Thoracic aorta (tissue), 2 donors: ENCODE measurements around the gene TMEM161B. TPM values are rescaled to one million over a fixed set of nuclear protein-coding genes. Genes with fewer than 3 reads are reported as not detected.

Source experiments
- ATAC-seq: fragments of 150-250 bp; one replicate; pipeline ENCODE4 v1.8.0; 2017; ENCODE audit warnings: low read depth; ENCODE audit not compliant: insufficient number of reproducible peaks, low FRiP score
- DNase-seq: peaks from one replicate; pipeline ENCODE4 v3.0.0-alpha.2; 2020; ENCODE audit warnings: low spot score
- H3K27ac ChIP-seq, 2 donors: fragments of 200-600 bp; sonication (generic); 1 replicate in 1 of 2; 2 replicates in 1 of 2; pipeline ENCODE4 v1.5.1; 2016; ENCODE audit warnings: mild to moderate bottlenecking in 2 of 2, moderate library complexity in 2 of 2
- H3K27me3 ChIP-seq: fragments of 200-600 bp; sonication (generic); replicated peaks from 2 replicates; pipeline ENCODE4 v1.6.0; 2016; ENCODE audit warnings: mild to moderate bottlenecking; ENCODE audit not compliant: insufficient read depth
- H3K36me3 ChIP-seq: fragments of 200-600 bp; sonication (generic); one replicate; pipeline ENCODE4 v1.5.1; 2016
- H3K4me1 ChIP-seq, 2 donors: fragments of 200-600 bp; sonication (generic); 1 replicate in 1 of 2; 2 replicates in 1 of 2; pipeline versions ENCODE4 v1.5.1 to v1.6.0; 2016; ENCODE audit warnings: low read depth in 2 of 2, mild to moderate bottlenecking in 1 of 2; ENCODE audit not compliant: control insufficient read depth in 1 of 2
- H3K4me3 ChIP-seq: fragments of 200-600 bp; sonication (generic); 2 replicates; pipeline ENCODE4 v1.5.1; 2016; ENCODE audit warnings: mild to moderate bottlenecking
- H3K9me3 ChIP-seq: fragments of 200-600 bp; sonication (generic); 2 replicates; pipeline ENCODE4 v1.5.1; 2016
- total RNA-seq, 2 donors: library from RNA; depleted of rRNA; stranded (reverse); fragments of >200 nt; gene quantifications; one replicate each; pipeline versions ENCODE4 v1.1.0 to v1.2.3, GENCODE V29; 2016
- TF ChIP-seq, protein P1 (sequence below): fragments of 200-600 bp; sonication (generic); IDR thresholded peaks from one replicate; pipeline ENCODE4 v1.5.1; 2019; ENCODE audit warnings: antibody characterized with exemption

Gene TMEM161B
- total RNA-seq, result 10 to 100 TPM in 1 of 2 donors, 1 to 10 TPM in 1; 9.7 to 19.5 TPM

GRCh38 chr5:88268385-88269184 lies at the start of gene TMEM161B:
TSS of gene TMEM161B (minus strand) at chr5:88268845. CDS start at chr5:88268723, 122 bp downstream.
- Histone ChIP-seq H3K4me3 (peak within 1 kb of the TSS; percentile 84), H3K4me1 (peaks cover 16 to 31% of the 10 kb centered on the region in 2 donors), H3K27ac (peak within 1 kb of the TSS in 1 of 2 donors; percentile 41), H3K27me3 (no peaks in the 10 kb centered on the region), H3K9me3 (no peaks in the 10 kb centered on the region), H3K36me3 (no peaks in the 10 kb centered on the region)
- peak; percentile 44 for ATAC-seq
- peak; percentile 55 for DNase-seq
- TF ChIP-seq, protein P1, sequence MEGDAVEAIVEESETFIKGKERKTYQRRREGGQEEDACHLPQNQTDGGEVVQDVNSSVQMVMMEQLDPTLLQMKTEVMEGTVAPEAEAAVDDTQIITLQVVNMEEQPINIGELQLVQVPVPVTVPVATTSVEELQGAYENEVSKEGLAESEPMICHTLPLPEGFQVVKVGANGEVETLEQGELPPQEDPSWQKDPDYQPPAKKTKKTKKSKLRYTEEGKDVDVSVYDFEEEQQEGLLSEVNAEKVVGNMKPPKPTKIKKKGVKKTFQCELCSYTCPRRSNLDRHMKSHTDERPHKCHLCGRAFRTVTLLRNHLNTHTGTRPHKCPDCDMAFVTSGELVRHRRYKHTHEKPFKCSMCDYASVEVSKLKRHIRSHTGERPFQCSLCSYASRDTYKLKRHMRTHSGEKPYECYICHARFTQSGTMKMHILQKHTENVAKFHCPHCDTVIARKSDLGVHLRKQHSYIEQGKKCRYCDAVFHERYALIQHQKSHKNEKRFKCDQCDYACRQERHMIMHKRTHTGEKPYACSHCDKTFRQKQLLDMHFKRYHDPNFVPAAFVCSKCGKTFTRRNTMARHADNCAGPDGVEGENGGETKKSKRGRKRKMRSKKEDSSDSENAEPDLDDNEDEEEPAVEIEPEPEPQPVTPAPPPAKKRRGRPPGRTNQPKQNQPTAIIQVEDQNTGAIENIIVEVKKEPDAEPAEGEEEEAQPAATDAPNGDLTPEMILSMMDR, result no peak

- peaks cover 8% of the 10 kb centered on the region for H3K9me3 ChIP-seq
- H3K27me3 ChIP-seq, result no peaks in the 10 kb centered on the region
- no peak for DNase-seq
- H3K36me3 ChIP-seq, result no peaks in the 10 kb centered on the region
- TF ChIP-seq, protein P1, result no peak
- no peaks in the 10 kb centered on the region for H3K4me1 ChIP-seq
- H3K27ac ChIP-seq, result no peak overlapping the region
- no peak for ATAC-seq
- H3K4me3 ChIP-seq, result no peak overlapping the region
Observed at GRCh38 chr5:88304356-88304755, 35.7 kb upstream of the TMEM161B start.

DNA sequence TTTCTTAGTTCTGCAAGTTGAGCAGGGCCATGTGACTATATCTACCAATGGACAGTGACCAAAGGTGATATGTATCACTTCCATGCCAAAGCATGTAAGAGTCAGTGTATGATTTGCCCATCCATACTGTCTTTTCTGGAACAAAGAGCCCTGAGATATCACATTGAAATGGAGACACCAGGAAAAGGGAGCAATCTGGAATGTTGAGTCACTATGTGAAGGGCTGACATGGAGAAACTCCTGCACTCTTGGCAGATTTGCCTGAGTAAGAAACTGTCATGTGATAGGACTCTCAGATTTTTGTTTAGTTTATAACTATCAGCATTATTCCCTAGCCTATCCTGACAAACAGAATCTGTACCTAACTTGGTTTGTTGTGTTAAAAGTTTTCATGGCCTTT lies 29.8 kb upstream of the TMEM161B start:
- Histone ChIP-seq H3K9me3 (no peaks in the 10 kb centered on the region), H3K27me3 (no peaks in the 10 kb centered on the region), H3K27ac (no peak overlapping the region), H3K4me3 (no peak overlapping the region), H3K36me3 (no peaks in the 10 kb centered on the region), H3K4me1 (no peaks in the 10 kb centered on the region)
- ATAC-seq, result no peak
- DNase-seq, result no peak
- TF ChIP-seq, protein P1, result no peak

DNA sequence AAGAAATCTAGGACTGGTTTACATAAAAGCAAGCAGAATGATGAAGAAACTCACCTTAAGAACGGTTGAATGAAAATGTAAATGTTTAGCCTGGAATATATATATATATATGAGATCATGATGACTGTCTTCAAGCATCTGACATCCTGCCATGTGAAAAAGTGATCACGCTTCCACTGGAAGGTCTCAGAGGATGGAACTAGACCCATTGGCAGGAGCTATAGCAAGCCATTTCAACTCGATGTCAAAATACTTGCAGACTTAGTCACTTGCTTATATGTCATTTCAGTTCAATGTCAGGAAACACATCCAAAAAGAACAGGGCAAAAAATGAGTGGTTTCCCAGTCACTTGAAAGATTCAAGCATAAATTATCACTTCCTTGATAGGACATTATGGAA lies 22.2 kb upstream of the TMEM161B start:
- ATAC-seq (no peak), DNase-seq (no peak)
- Histone ChIP-seq H3K9me3 (no peaks in the 10 kb centered on the region), H3K27ac (no peak overlapping the region), H3K4me1 (no peaks in the 10 kb centered on the region), H3K36me3 (no peaks in the 10 kb centered on the region), H3K4me3 (no peak overlapping the region), H3K27me3 (no peaks in the 10 kb centered on the region)
- TF ChIP-seq, protein P1, result no peak

GRCh38 chr5:88288528-88289197 lies 20.0 kb upstream of the TMEM161B start:
- no peaks in the 10 kb centered on the region for H3K36me3 ChIP-seq
- no peaks in the 10 kb centered on the region for H3K27me3 ChIP-seq
- H3K4me3 ChIP-seq, result no peak overlapping the region
- DNase-seq (no peak), ATAC-seq (no peak)
- H3K27ac ChIP-seq, result no peak overlapping the region
- H3K9me3 ChIP-seq, result no peaks in the 10 kb centered on the region
- H3K4me1 ChIP-seq, result no peaks in the 10 kb centered on the region
- TF ChIP-seq, protein P1, result no peak
